ENCODE measurements around the gene SEZ6. TPM values are rescaled to one million over a fixed set of nuclear protein-coding genes. Genes with fewer than 3 reads are reported as not detected.

The SEZ6 gene
- total RNA-seq, 1 experiment from 2014 or later = not detected

GRCh38 chr17:28948342-28948741 lies 57.5 kb downstream of the SEZ6 start:
- Histone ChIP-seq H4K20me1 (ENCODE audit: insufficient read depth) (peaks cover 54% of the 10 kb centered on the region), H3K4me3 (peak overlapping the region; percentile 97), H3K36me3 (ENCODE audit: low read depth) (peaks cover 42% of the 10 kb centered on the region), H3K9me3 (ENCODE audit: insufficient read depth, low read depth) (no peaks in the 10 kb centered on the region), H2AFZ (no peak overlapping the region), H3K9me2 (ENCODE audit: insufficient read depth) (no peaks in the 10 kb centered on the region), H3K79me2 (ENCODE audit: low read depth) (peaks cover 79% of the 10 kb centered on the region), H3K27ac (peak overlapping the region; percentile 59), H3K27me3 (ENCODE audit: insufficient read depth, low read depth) (no peaks in the 10 kb centered on the region), H3K4me2 (peak overlapping the region; percentile 99), H3K4me1 (replicated peaks; ENCODE audit: insufficient read depth) (peaks cover 27% of the 10 kb centered on the region), H3F3A (ENCODE audit: insufficient read depth, low read depth) (peaks cover 39% of the 10 kb centered on the region)
- ChIA-PET CTCF (no interaction called here), POLR2A (ENCODE audit: unreplicated experiment) (interaction anchor here (0.5 kb wide), 1 partner anchor 588 kb away, joined by 4 read pairs; no protein-coding TSS in a partner anchor)
- BruUV-seq (replicated peaks) = no TSS peak
- intact Hi-C loops (cut with micrococcal nuclease; ENCODE audit: unreplicated experiment) = no loop called here
- DNase-seq = no peak
- TF ChIP-seq CTCF (conservative IDR thresholded peaks at IDR 0.05) = no peak
- TF ChIP-seq EZH2 (IDR thresholded peaks at IDR 0.05; ENCODE audit: low read depth) = no peak

GRCh38 chr17:28947639-28948038 lies 58.2 kb downstream of the SEZ6 start:
- Histone ChIP-seq H2AFZ (no peak overlapping the region), H3K79me2 (ENCODE audit: low read depth) (peaks cover 85% of the 10 kb centered on the region), H3K4me3 (peak overlapping the region; percentile 97; the same call in 1 of the 2 replicates), H3K9me2 (ENCODE audit: insufficient read depth) (no peaks in the 10 kb centered on the region), H3K27me3 (ENCODE audit: insufficient read depth, low read depth) (no peaks in the 10 kb centered on the region), H3K9me3 (ENCODE audit: insufficient read depth, low read depth) (no peaks in the 10 kb centered on the region), H3F3A (ENCODE audit: insufficient read depth, low read depth) (peaks cover 34% of the 10 kb centered on the region), H4K20me1 (ENCODE audit: insufficient read depth) (peaks cover 59% of the 10 kb centered on the region), H3K36me3 (ENCODE audit: low read depth) (peaks cover 47% of the 10 kb centered on the region), H3K27ac (peak overlapping the region; percentile 59), H3K4me2 (peak overlapping the region; percentile 99), H3K4me1 (replicated peaks; ENCODE audit: insufficient read depth) (peaks cover 23% of the 10 kb centered on the region)
- ChIA-PET POLR2A (ENCODE audit: unreplicated experiment) (no interaction called here), CTCF (no interaction called here)
- TSS peak; percentile 1 for BruUV-seq (replicated peaks)
- no peak for TF ChIP-seq EZH2 (IDR thresholded peaks at IDR 0.05; ENCODE audit: low read depth)
- TF ChIP-seq CTCF (conservative IDR thresholded peaks at IDR 0.05) = no peak
- DNase-seq = no peak
- intact Hi-C loops (cut with micrococcal nuclease; ENCODE audit: unreplicated experiment) = no loop called here

- H3K4me3 ChIP-seq = no peak overlapping the region
- H3K9me3 ChIP-seq (ENCODE audit: insufficient read depth, low read depth) = no peaks in the 10 kb centered on the region
- peak overlapping the region; percentile 38; the same call in 1 of the 2 replicates for H3K27ac ChIP-seq
- H3K79me2 ChIP-seq (ENCODE audit: low read depth) = peaks cover 98% of the 10 kb centered on the region
- 0 out of 2 replicates have a peak overlapping the region, but pooled peaks have one; percentile 2 for H3K4me2 ChIP-seq
- peaks cover 47% of the 10 kb centered on the region for H3K36me3 ChIP-seq (ENCODE audit: low read depth)
- H4K20me1 ChIP-seq (ENCODE audit: insufficient read depth) = peaks cover 69% of the 10 kb centered on the region
- BruUV-seq (replicated peaks) = no TSS peak
- no peak for DNase-seq
- H2AFZ ChIP-seq = no peak overlapping the region
- no peaks in the 10 kb centered on the region for H3K9me2 ChIP-seq (ENCODE audit: insufficient read depth)
- peaks cover 33% of the 10 kb centered on the region for H3F3A ChIP-seq (ENCODE audit: insufficient read depth, low read depth)
- no peaks in the 10 kb centered on the region for H3K27me3 ChIP-seq (ENCODE audit: insufficient read depth, low read depth)
- ChIA-PET POLR2A (ENCODE audit: unreplicated experiment) (no interaction called here), CTCF (no interaction called here)
- H3K4me1 ChIP-seq (replicated peaks; ENCODE audit: insufficient read depth) = peaks cover 22% of the 10 kb centered on the region
- TF ChIP-seq EZH2 (IDR thresholded peaks at IDR 0.05; ENCODE audit: low read depth) = no peak
- TF ChIP-seq CTCF (conservative IDR thresholded peaks at IDR 0.05) = no peak
- intact Hi-C loops (cut with micrococcal nuclease; ENCODE audit: unreplicated experiment) = no loop called here
Observed at GRCh38 chr17:28946239-28946638, 59.6 kb downstream of the SEZ6 start.

Data from PC-9 (cell line).